ENCODE measurements around the gene FKBP5. TPM values are rescaled to one million over a fixed set of nuclear protein-coding genes. Genes with fewer than 3 reads are reported as not detected.
"Not testable (repeated sequence)": the region's sequence is repeated elsewhere in the genome, so short reads cannot be mapped to it uniquely, and the experiment has no call there.

Gene FKBP5
- total and polyA plus RNA-seq, 3 donors from 2014 or later: 86.8 to 185 (median 156) TPM

DNA sequence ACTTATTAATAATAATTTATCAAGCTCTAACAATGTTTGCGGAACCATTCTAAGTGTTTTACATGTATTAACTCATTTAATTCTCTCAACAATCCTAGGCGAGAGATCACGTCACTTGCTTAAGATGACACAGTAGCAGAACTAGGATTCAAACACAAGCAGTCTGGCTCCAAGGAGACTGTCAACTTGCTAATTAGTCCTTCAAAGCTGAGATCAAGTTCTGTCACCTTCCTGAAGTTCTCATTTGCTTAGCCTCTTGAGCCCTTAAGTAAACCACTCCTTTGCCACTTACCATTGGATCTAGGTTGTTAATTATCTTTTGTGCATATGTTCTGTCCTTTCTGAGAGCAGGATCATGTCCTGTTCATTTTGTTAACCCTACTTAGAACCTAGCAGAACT is 14.1 kb downstream of the FKBP5 start:
- 63 to 78% methylated on average over 3 of the region's 3 CpGs for WGBS, 2 donors
- intact Hi-C loops (cut with DNase I; ENCODE audit: low total_unique reads): no loop called here
- no peaks in the 10 kb centered on the region for H3K27me3 ChIP-seq
- H3K36me3 ChIP-seq (ENCODE audit: low read depth, missing control alignments): peaks cover 4% of the 10 kb centered on the region
- H3K4me1 ChIP-seq: peaks cover 45% of the 10 kb centered on the region
- H3K9me3 ChIP-seq: no peaks in the 10 kb centered on the region
- DNase-seq: no peak
- no peak overlapping the region for H3K4me3 ChIP-seq
- no peak for TF ChIP-seq POLR2A (IDR thresholded peaks at IDR 0.05)
- peak overlapping the region in 1 of 2 donors; percentile 55 for H3K27ac ChIP-seq

DNA sequence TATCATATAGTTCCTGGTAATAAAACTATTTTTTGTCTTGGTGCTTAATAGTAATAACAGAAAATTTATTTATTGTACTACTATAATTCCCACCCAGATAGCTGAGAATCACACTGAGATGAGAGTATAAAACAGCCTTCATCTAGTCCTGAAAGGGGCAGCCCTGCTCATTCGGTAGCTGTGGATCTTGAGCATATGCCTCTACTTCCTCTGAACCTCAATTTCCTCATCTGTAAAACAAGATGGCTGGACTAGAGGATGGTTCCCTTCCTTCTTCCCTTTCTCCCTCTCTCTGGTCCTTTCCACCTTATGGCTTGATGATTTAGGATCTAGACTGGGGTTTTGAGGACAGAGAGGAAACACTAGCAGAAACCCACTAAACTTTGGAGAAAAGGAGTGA is 15.0 kb downstream of the FKBP5 start:
- peaks cover 45% of the 10 kb centered on the region for H3K4me1 ChIP-seq
- no peaks in the 10 kb centered on the region for H3K9me3 ChIP-seq
- no peaks in the 10 kb centered on the region for H3K27me3 ChIP-seq
- H3K36me3 ChIP-seq (ENCODE audit: low read depth, missing control alignments): peaks cover 2% of the 10 kb centered on the region
- no peak for DNase-seq
- no peak overlapping the region for H3K4me3 ChIP-seq
- 26 to 50% methylated on average over 1 of the region's 1 CpG for WGBS, 2 donors
- peak overlapping the region in 1 of 2 donors; percentile 55 for H3K27ac ChIP-seq
- intact Hi-C loops (cut with DNase I; ENCODE audit: low total_unique reads): no loop called here
- TF ChIP-seq POLR2A (IDR thresholded peaks at IDR 0.05) (no peak), CTCF (IDR thresholded peaks at IDR 0.05) (no peak)

- H3K36me3 ChIP-seq (ENCODE audit: low read depth, missing control alignments); H3K9me3 ChIP-seq; H3K27ac ChIP-seq; H3K4me3 ChIP-seq; H3K27me3 ChIP-seq; DNase-seq; intact Hi-C loops (cut with DNase I; ENCODE audit: low total_unique reads): not testable (repeated sequence)
- peaks cover 41% of the 10 kb centered on the region for H3K4me1 ChIP-seq
- 90% methylated on average over 2 of the region's 2 CpGs for WGBS, 2 donors
Observed at GRCh38 chr6:35673284-35673666, 15.4 kb downstream of the FKBP5 start.

- H3K27ac ChIP-seq; intact Hi-C loops (cut with DNase I; ENCODE audit: low total_unique reads); H3K4me3 ChIP-seq; H3K9me3 ChIP-seq; DNase-seq; H3K27me3 ChIP-seq; H3K36me3 ChIP-seq (ENCODE audit: low read depth, missing control alignments): not testable (repeated sequence)
- WGBS, 2 donors: 93 to 94% methylated on average over 9 of the region's 9 CpGs
- H3K4me1 ChIP-seq: peaks cover 36% of the 10 kb centered on the region
Observed at GRCh38 chr6:35670453-35670852, 18.3 kb downstream of the FKBP5 start.

DNA sequence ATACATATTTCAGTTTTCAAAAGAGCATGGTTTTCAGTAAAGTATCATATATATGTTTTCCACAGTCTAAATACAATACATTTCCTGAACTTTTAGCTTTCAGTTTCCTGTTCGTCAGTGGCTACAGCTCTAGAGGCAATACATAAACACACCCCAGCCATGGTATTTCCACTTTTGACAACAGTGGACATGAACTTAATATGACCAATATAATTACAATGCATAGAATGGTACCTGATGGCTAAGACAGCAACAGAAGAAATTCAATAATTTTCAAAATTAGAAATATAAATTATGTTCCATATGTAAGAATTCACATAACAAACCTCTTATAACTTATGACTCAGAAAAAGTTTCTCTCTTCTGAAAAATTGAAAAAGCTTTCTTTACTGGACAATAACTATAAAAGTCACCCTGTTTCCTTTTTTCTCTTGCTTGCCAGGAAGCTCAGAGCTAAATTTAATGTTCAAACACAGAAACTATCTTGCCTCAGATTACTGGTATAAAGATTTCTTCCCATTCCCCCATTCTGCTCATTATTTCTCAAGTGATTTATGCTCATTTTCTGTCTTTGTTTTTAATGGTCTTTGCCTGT is 19.2 kb downstream of the FKBP5 start:
- no peaks in the 10 kb centered on the region for H3K36me3 ChIP-seq (ENCODE audit: low read depth, missing control alignments)
- peaks cover 33% of the 10 kb centered on the region for H3K4me1 ChIP-seq
- no peak for DNase-seq
- intact Hi-C loops (cut with DNase I; ENCODE audit: low total_unique reads): no loop called here
- no peak overlapping the region for H3K4me3 ChIP-seq
- 48 to 52% methylated on average over 1 of the region's 1 CpG for WGBS, 2 donors
- H3K27me3 ChIP-seq: no peaks in the 10 kb centered on the region
- no peak for TF ChIP-seq CTCF (IDR thresholded peaks at IDR 0.05)
- TF ChIP-seq POLR2A (IDR thresholded peaks at IDR 0.05): no peak
- no peak overlapping the region for H3K27ac ChIP-seq
- no peaks in the 10 kb centered on the region for H3K9me3 ChIP-seq

DNA sequence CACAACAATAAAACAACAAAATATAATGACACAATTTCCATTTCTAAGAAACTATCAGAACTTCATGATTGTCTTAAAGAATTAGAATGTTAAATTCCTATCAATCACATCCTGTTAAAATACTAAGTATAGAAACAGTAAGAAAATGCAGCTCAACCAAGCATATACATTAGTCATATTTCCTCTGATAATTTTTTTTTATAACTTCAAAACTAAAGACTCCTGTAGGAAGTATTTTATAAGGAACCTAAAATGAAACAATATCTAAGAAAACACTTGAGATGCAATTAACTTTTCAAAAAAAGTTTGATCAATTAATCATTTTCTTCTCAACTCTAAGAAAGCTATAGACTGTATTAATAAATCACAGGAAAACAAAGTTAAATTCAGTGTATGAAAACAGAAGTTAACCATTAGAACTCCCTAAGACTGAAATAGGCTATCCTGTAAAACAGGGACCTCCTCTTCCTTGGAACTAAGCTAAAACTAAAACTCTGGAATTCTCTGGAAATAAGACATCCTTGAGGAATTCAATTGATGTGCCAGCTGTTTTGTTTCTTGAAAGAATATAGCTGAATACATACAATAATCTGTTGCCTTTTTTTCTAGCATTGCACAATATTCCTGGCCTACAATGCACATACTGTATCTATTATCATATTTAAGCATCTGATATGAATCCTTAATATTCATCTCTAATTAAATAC is 19.8 kb downstream of the FKBP5 start:
- no peaks in the 10 kb centered on the region for H3K27me3 ChIP-seq
- intact Hi-C loops (cut with DNase I; ENCODE audit: low total_unique reads): no loop called here
- no peak overlapping the region for H3K27ac ChIP-seq
- H3K4me1 ChIP-seq: peaks cover 34% of the 10 kb centered on the region
- H3K9me3 ChIP-seq: no peaks in the 10 kb centered on the region
- no peak overlapping the region for H3K4me3 ChIP-seq
- no peak for DNase-seq
- TF ChIP-seq CTCF (IDR thresholded peaks at IDR 0.05) (no peak), POLR2A (IDR thresholded peaks at IDR 0.05) (no peak)
- H3K36me3 ChIP-seq (ENCODE audit: low read depth, missing control alignments): no peaks in the 10 kb centered on the region

Measured in testis (tissue), 3 donors.